ENCODE results near the gene FMN2.

Gene FMN2

DNA sequence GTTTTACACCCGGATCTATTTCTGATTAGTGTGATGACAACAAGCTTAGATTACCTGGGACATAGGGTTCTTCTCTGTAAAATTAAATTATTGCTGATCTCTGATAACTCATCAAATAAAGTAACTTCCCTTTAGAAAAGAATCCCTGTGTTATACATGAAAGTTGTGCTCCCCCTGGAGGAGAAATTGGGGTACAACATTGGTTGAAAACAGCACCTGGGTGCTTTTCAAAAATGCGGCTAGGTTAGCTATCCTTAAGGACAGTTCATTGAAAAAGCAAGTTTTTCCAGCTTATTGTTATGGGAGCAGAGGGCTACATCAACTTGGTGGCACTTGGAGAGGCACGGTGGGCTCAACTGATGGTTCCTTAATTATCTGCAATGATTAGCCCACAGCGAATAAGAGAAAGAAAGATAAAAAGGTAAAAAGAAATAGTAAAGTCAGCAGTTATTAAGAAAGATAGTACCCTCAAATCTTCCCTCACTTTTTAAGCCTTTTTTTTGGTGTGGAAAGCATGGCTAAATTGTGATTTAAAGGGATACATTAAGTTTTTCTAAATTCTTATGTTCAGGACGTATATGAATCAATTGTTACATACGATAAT lies 97.8 kb downstream of the FMN2 start:
- FAIRE-seq (peak; percentile 97), DNase-seq (ENCODE audit: insufficient read length, low spot score) (no peak)
- TF ChIP-seq, protein P1, sequence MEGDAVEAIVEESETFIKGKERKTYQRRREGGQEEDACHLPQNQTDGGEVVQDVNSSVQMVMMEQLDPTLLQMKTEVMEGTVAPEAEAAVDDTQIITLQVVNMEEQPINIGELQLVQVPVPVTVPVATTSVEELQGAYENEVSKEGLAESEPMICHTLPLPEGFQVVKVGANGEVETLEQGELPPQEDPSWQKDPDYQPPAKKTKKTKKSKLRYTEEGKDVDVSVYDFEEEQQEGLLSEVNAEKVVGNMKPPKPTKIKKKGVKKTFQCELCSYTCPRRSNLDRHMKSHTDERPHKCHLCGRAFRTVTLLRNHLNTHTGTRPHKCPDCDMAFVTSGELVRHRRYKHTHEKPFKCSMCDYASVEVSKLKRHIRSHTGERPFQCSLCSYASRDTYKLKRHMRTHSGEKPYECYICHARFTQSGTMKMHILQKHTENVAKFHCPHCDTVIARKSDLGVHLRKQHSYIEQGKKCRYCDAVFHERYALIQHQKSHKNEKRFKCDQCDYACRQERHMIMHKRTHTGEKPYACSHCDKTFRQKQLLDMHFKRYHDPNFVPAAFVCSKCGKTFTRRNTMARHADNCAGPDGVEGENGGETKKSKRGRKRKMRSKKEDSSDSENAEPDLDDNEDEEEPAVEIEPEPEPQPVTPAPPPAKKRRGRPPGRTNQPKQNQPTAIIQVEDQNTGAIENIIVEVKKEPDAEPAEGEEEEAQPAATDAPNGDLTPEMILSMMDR (IDR thresholded peaks at IDR 0.05; ENCODE audit: insufficient read depth, missing control alignments) = peak; percentile 88

DNA sequence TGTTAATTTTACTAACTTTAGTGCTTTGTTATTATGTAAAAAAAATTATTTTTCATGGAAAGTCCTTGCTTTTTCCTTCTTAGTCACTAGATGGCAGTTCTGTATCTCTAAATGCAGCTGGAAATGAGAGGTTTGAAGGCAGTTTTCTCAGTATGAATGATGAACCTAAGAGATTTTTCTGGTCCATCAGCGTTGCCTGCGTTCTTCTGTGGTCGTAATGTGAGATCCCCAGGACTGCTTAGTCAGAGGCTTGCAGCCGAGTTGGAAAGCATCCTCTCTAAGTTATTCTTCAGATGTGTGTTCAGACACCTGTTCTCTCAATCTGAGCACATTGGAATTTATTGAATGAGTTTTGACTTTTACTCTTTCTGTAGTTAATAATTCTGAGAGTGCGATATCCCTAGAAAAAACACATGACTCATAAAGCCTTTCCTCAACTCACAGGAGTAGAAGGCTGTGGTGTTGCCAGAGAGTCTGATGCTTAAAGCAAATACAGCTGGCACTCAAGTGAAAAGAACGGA lies 99.3 kb downstream of the FMN2 start:
- FAIRE-seq = peak; percentile 93
- TF ChIP-seq, protein P1 (IDR thresholded peaks at IDR 0.05; ENCODE audit: insufficient read depth, missing control alignments) = peak; percentile 85
- no peak for DNase-seq (ENCODE audit: insufficient read length, low spot score)

DNA sequence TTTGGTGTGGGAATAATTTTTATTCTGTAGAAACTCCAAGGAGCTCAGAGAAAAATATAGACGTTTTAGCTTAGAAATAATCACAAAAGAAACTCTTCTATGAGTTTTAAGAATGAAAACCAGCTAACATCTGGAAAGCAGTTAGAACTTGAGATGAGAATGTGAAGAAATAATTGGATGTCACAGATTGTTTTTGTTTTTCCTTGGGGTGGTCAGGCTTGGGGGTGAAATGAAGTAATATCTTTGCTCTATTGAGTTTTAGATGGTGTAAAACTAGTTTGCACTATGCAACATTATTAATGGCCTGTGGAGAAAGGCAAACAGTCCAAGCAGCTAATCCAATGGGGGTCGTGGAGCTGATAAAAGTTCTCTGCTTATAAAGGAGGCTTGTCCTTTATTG lies 101.2 kb downstream of the FMN2 start:
- no peak for DNase-seq (ENCODE audit: insufficient read length, low spot score)
- no peak for FAIRE-seq

DNA sequence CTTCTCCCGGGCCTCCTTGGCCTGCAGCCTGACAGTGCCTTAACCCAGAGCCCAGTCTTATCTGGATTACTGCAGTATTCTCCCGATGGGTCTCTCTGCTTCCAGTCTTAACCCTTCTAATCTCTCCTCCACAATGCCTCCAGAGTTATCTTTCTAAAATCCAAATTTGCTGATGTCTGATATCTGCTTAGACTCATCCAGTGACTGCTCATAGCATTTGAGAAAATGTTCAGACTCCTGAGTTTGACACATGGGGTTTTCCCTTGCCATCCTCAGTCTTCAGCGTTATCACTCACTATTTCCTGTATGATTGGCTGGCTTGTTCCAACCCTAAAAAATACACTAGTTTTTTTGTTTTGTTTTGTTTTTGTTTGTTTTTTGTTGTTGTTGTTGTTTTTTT lies 102.0 kb downstream of the FMN2 start:
- TF ChIP-seq, protein P1 (IDR thresholded peaks at IDR 0.05; ENCODE audit: insufficient read depth, missing control alignments) = no peak
- no peak for DNase-seq (ENCODE audit: insufficient read length, low spot score)
- peak; percentile 97 for FAIRE-seq

More for the DNA sequence above, 101.2 kb downstream of the FMN2 start:
- TF ChIP-seq, protein P1 (IDR thresholded peaks at IDR 0.05; ENCODE audit: insufficient read depth, missing control alignments) = no peak

DNA sequence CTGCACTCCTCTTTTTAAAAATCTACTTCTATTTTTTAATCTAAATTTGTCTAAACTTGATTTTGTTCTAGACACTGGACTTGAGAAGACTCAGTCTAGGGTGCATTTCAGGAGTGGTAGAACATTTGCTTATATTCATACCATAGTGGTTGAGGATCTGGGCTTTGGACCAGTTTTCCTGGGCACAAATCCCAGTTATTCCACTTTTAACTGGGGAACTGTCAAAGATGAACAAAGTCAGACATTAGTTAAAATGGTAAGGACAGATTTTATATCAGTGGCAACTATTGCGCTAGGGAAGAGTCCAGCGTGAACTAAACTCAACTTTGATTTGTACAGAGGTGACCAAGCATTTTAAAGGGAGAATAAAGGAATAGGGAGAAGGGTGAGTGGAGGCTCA lies 102.4 kb downstream of the FMN2 start:
- peak; percentile 35 for FAIRE-seq
- DNase-seq (ENCODE audit: insufficient read length, low spot score) = no peak
- TF ChIP-seq, protein P1 (IDR thresholded peaks at IDR 0.05; ENCODE audit: insufficient read depth, missing control alignments) = no peak

DNA sequence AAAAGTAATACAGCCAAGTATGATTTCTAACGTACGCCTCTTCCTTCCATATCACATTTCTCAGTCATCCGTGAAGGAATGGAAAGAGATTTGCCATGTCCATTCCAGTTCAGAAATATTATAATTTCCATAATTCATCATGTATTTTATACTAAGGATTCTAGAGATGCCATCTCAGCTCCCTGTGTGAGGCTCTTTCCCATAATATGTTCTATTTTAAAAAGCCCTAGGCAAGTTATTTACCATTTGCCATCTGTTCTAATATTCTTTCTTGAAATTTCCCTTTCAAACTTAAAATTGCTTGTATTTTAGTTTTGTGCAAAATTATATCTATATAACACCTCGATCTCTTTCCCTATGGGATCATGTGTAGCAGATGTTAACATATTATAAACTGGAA lies 106.7 kb downstream of the FMN2 start:
- TF ChIP-seq, protein P1 (IDR thresholded peaks at IDR 0.05; ENCODE audit: insufficient read depth, missing control alignments) = no peak
- FAIRE-seq (no peak), DNase-seq (ENCODE audit: insufficient read length, low spot score) (no peak)

Measured in D721Med (cell line).